HG03457 (cell line): ENCODE measurements around the gene ELAC2.

Source experiments
- ATAC-seq: cut with Tn5 transposase; IDR thresholded peaks from one replicate; pipeline ENCODE4 v1.9.1; 2021; ENCODE audit warnings: moderate number of reproducible peaks; ENCODE audit not compliant: unreplicated experiment

Gene ELAC2

GRCh38 chr17:12963505-12963904 lies 54.3 kb downstream of the ELAC2 start:
- no peak for ATAC-seq

DNA sequence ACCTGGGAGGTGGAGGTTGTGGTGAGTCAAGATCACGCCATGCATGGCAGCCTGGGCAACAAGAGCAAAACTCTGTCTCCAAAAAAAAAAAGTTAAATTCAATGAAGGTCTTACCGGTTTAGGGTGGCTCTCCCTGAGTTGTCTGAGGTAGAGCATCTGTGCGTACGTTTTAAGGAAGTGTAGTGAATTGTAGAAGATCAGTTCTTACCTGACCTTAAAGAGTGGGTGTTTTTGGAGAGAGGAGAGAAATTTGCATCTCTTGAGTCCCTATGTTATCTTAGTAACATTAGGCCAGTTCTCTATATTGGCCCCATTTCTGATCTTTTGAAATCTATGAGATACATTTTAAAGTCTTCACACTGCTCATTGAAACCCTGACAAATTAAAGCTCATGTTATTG lies 56.2 kb downstream of the ELAC2 start:
- no peak for ATAC-seq

- ATAC-seq, result no peak
Observed at GRCh38 chr17:12959441-12959840, 58.4 kb downstream of the ELAC2 start.

DNA sequence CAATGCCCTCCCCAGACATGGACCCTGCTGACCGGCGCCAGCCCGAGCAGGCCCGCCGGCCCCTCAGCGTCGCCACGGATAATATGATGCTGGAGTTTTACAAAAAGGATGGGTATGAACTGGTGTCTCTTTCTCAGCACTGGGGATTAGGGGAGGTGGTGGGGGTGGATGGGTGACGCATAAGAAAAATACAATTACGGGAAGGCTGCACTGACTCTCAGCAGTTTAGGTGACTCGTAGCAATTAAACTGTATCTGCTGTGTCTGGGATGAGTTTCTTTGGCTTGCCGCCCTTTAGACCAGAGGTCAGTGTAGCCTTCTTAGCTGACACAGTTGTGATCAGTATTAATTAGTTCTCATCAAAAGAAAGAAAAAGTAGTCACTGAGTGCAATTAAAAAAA lies 59.0 kb downstream of the ELAC2 start:
- ATAC-seq, result no peak

- no peak for ATAC-seq
Observed at GRCh38 chr17:12955521-12955920, 62.3 kb downstream of the ELAC2 start.

DNA sequence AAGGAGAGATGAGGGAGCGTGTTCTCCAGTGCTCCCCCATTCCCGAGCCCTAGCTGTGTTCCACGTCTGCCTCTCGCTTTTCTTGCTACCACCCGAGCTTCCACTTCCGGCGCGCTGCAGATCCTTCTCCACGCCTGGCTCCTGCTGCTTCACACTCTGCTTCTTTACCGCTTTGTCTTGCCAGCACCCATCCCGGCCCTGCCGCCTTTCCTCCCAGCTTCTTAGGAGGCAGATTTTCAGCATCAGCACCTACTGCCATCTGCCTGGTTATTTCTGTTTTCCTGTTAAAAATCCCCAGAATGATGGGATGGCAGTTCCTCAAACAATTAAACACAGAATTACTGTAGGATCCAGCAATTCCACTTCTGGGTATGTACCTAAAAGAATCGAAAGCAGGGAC lies 64.7 kb downstream of the ELAC2 start:
- ATAC-seq, result no peak

DNA sequence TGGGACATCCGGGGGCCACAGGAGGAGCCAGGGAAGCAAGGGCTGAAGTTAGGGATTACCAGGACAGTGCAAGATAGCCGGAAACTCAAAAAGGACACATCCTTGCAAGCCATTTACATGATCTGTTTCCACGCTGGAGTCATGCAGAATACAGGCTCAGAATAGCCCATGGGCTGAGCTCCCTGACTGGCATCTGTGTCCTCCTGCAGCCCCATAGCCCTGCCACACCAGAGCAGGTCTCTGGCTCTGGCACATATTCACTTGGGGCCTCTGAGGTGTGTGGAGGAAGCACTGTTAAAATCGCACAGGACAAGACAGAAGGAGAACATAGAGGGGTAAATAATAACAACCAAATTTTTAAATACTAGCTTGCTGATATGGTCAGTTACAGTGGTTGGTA lies 65.8 kb downstream of the ELAC2 start:
- no peak for ATAC-seq

DNA sequence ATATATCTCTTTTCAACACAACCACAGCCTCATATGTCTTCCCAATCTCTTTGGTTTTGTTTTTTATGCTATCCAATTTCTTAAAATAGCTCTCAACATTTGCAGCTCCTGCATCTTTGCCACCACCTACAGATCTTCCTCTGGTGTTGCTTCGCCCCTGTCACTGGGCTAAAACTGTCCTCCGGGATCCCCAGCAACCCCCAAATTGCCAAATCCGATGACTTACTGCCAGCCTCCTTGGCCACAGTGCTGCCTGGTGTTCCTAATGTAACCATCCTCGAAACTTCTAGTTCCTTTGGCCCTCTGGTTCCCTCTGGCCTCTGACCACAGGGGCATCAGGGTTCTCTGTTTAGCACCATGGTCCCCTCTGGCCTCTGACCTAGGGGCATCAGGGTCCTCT lies 70.8 kb downstream of the ELAC2 start:
- no peak for ATAC-seq
